GM19035 (cell line): ENCODE results near the gene LRRC32.

Source experiments
- ATAC-seq: cut with Tn5 transposase; IDR thresholded peaks from one replicate; pipeline ENCODE4 v1.9.1; 2021; ENCODE audit not compliant: unreplicated experiment

Gene LRRC32

DNA sequence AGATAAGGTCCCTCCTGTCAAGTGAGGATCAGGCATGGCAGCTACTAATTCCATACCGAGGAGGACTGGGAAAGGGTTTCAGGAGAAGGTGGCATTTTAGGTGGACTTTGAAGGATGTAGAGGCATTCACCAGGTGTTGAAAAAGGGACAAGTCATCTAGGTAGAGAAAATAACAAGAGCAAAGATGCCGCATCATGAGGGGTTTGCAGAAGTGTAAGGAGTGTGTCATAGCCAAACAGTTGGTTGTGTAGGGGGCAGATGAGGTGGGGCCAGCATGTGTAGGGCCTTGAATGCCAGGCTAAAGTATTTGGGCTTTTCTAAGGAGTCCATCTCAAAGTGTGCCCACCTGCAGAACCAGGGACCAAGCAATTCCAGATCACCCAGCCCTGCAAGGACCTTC lies 11.6 kb upstream of the LRRC32 start:
- ATAC-seq: no peak

DNA sequence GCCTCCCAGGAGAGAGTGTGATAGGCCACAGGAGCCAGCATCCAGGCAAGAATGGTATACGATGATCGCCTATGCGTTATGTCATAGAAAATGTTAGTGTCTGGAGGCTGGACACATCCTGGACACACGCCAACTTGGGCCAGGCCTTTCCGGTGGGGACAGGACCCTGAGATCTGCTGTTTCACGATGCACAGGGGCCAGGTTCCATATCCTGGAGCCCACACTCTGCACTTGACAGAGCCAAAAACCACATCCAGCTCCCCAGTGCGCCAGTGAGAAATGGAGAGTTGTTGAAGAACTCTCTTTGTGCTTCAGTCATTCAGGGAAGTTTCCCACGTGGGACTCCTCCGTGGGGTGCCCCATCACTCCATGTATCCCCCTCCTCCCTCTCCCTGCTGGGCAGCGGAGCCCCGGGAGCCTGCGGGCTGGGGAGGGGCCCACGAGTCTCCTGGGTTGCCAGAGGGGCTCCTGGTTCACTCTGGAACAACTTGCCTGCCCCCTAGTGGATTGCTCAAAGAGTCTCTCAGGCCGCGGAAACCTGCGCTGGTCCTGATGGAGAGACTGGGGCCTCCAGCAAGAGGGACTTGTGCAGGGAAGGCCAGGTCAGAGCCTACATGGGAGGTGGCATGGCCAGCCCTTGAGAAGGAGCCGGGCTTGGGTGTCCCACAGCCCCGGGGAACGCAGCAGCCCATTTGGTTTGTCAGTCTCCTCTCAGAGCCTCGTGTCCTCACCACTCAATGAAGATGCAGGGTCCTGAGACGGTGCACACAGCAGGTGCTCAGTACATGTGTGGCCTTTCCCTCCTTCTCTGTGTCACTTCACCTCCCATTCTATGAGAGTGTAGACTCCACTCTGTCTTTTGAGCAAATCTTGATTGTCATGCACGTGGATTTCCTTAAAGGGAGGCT lies 10.2 kb upstream of the LRRC32 start:
- ATAC-seq: no peak

DNA sequence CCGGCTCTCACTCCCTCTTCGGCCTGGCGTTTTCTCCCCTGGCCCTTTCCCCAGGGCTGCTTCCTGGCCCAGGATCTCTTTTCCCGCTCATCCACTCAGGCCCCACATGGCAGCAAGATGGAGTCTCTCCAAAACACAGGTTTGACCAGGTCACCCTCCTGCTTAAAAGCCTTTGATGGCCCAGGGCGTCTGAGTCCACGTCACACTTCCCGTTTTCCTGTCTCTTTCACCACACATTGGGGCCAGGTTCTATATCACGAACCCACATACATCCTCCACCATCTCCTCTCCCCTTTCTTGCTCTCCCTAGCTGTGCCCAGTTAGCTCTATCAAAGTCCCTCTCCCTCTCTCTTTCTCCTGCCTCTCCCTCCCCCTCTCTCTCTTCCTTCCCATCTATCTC lies 7.8 kb upstream of the LRRC32 start:
- ATAC-seq: no peak

DNA sequence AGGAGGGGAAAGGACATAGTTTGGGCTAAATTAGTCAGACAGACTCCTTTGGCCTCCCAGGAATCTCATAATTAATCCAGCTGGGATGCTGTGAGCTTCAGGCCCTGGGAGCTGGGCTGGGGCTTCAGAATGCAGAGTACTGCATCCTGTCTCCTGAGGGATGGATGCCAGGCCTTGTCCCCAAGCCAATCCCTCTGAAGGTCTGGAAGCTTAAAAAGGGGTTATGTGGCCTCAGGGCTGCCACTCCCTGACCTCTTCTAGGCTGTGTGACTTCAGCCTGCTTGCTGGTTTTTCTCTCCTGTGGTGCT lies 6.9 kb upstream of the LRRC32 start:
- no peak for ATAC-seq

DNA sequence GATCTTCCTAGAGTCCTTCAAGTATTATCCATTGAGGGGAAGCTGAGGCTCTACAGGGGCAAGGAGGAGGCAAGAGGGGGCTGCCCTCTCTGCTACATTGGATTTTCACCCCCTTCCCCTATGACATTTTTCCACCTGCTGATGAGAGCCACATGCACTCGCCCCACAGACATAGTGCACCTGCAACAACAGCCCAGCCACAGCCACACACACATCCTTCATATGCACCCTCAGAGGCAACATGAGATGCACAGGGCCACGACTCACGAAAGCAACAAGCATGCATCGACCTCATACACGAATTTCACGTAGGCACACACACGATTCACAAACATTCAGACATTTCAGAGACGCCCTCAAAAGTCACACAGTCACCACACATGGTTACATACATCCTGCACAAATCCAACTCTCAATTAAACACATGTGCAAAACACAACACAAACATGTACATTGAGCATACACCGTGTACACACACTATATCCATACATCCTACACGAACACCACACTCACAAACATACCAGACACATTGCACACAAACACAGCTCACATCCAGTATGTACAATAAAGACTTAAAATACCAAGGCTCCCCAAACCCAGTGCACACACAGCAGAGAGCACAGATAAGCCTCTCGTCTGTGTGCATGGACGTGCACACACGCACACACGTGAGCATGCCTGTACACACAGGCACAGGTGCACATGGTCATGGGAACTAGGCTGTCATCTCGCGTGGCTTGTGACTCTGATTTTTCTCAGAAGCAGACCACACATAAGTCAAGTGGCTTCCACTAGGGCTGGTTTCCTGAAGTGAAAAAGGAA lies 6.3 kb upstream of the LRRC32 start:
- ATAC-seq: no peak

DNA sequence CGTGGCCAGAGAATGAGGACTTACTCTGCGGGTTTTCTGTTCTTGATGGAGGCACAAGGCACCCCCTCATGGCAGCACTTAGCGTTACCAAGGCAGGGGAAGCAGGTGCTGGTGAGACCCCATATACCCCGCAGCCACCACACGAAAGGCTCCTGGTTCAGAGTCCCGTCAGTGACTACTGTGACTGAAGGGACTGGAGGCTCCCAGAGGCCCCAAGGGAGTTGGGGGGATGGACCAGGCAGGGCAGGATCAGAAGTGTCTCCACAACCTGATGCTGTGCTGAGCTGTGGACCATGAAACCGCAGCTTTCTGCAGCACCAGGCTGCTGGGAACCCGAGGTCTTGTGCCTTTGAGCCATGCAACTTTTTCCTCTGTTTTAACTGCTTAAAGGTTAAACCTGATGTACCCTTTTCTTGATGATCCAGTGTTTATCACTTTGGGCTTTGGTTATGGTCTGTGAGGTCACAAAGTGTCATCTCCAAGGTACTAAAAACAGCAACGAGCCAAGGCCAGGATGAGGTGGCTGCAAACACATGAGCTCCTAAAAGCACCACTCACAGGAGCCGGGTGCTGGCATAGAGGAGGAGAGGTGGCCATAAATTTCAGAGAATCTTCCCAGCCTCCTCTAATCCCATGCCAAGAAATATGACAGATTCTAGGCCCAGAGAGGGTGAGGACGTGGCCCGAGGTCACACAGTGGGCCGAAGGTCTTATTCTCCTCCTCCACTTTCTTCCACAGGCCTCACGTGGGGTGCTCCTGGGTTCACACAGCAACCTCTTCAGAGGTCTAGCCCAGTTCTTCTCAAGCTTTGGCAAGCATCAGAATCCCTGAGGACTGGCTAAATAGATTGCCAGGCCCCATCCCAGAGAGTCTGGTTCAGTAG lies 4.2 kb upstream of the LRRC32 start:
- ATAC-seq: no peak

DNA sequence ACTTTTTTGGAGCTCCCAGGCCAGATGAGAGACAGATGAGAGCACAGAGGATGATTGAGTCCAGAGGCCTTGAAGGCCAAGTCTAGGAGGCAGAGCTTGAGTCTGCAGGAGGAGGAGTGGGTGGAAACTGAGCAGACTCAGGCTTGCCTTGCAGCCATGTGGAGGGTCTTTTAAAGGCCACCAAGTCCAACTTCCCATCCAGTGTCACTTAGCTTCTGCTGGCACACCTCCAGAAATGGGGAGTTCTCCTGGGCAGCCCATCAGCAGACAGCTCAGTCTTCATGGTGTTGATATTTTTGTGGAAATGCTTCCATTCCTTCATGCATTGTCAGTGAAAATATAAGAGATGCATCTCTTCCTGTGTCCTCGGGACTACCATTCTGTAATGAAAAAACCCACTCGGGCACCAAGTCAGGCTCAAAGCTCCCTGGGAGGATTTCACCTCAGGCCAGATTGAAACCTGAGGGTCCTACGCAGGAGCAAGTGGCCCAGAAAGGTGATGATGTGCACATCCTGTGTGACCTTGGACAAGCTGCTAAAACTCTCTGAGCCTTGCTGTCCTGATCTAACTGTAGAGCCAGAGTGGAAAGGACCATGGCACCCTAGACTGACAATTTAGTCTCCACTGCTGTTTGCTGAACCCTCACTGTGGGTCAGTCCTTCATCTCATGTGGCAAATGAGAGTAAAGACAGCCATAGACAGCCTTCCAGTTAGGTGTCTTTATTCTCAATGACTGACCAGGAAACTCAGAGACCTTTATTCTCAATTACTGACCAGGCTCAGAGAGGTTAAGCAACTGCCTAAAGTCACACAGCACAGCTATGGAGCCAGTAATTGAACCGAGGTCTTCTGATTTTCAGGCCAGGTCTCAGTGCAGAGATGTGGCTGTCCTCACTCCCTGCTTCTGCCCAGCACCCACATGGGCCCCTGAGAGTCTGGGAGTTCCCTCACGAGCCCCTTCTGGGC lies 2.9 kb upstream of the LRRC32 start:
- no peak for ATAC-seq

DNA sequence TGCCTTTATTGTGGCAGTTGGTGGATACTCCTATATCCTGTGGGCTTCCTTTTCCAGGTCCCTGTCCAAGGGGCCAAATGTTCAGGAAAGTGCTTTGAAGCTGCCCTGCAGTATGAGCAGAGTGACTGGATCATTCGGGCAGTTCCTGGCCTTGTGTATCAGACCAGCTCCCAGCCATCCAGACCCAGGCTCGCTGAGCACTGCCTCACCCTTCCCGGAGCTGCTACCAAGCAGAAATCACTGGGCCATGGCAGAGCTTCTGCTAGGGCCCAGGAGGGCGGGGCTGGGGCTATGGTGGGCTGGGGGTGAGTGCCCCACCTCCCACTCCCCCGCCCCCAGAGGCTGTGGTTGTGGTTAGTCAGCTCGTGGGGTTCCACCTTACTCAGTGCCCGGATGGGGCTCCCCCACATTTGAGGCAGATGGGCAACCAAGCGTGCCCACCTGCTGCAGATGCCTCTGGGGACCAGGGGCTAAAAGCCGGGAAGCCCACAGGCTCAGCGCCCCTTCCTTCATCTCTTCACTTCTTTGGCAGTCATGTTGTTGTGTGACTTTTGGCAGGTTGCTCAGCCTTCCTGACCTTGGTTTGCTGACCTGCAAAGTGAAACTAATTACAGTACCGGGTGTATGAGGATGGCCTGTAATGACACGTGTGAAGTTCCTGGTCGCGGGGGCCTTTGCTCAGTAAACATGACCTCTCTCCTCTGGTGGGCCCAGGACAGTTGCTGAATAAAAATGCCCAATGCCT lies 2.1 kb upstream of the LRRC32 start:
- peak; percentile 50 for ATAC-seq

DNA sequence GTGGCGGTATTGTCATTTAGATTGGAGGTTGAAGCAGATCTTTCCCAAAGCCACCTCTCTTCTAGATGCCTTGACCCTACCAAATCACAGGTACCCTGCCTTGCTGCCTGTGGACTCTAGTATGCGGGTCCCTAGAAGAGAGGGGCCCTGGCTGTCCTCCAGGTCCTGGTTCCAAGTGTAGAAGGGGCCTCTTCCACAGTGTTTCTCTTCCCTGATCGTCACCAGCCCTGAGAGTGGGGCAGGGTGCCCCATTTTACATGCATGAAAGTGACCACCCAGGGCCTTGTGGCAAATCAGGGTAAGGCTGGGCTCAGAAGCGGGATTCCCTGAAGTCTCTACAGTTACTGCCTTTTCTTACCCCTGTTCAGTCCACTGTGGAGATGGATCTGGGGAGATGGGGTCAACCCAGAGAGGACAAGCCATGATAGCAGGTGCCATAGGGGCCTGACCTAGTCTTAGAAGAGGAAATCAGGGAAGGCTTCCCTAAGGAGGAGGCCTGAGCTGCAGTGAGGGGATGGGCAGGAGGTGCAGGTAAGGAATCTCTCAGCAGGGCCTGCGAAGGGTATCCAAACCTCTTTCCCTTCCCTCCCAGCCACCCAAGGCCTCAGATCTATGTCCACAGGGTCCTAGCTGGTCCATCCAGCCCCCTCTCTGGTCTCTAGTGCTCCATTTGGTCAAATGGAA lies 1.2 kb upstream of the LRRC32 start:
- ATAC-seq: no peak

DNA sequence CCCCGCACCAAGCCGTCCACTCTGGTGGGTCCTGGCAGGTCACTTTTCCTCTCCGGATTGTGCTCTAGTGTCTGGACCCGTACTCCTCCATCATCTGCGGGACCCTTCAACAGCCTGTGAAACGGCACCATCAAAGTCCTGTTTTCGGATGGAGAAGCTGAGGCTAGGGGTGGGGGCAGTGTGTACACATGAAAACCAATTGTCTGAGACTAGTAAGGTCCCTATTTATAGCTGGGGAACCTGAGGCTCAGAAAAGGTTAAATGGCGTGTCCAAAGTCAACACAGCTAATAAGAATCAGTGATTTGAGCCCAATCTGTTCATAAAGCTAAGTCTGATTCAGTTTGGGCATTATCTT lies 668 bp upstream of the LRRC32 start:
- no peak for ATAC-seq

DNA sequence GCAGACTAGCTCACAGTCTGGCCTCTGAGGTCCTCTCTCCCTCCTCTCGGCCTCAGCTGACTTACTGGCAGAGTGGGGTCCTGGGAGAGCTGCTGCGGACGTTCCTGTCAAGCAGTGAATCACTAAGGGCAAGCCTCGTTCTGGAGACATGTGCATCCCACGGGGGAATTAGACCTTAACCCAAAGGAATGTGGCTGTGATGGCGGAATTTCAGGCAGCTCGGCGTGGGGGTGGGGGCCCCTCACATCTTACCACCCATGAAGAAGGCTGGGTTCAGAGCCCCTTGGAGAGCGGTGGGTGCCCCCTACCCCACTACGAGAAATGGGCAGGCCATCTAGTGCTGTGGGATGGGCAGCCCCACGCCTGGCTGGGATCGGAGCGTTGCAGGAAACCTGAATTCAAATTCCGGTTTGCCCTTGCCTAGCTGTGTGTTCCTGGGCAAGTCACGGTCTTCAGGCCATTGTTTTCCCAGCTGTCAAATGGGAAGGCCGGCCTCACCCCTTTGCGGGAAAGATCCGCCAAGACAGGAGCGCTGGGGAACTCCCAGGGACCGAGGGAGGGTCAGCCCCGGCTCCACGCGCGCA lies 554 bp downstream of the LRRC32 start:
- ATAC-seq: no peak

DNA sequence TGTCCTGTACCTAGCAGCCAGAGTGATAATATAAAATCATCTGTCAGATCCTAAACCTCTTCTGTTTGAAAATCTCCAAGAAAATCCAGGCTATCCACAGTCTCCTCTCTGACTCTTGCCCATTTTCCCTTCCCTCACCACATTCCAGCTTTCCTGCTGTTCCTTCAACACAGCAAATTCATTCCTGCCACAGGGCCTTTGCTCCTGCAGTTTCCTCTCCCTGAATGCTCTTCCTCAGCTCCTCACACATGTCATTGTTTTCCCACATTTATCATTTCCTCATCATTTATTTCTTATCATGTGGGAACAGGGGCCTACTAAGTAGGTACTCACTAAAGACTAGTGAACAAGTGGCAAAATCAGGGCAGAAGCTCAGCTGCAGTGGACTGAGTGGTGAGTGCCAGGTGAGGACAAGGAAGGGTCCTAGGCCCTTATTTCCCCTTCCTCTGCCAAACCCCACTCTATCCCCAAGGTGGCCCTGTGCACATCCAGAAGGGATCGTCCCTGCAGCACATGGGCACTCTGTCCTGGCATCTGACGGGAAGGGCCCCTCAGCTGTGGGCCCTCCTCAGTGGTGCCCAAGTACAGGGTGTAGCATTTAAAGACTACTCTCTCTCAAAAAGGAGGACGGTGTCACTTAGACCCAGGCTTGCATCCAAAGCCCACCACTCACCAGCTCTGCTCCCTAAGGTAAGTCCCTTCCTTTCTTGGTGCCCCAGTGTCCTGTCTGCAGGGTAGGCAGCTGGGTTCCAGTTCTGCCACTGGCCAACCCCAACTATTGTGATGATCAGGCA lies 2.0 kb downstream of the LRRC32 start:
- ATAC-seq: no peak

DNA sequence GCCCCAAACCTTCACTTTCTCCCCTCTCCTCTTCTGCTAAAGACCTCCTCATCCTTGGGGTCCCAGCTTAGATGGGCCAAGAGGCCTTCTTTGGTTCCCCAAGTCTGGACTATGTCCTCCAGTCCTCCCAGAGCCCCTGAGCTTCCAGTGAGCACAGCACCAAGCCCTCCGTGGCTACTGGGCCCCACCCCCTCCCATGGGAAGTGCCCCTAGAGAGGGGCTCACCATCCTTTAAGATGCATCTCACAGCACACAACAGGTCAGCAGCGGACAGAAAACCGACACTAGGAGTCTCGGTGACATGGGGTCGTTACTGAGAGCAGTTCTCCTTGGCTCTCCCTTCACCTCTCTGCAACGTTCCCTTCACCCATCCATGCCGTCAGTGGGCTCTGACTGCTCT lies 2.7 kb downstream of the LRRC32 start:
- ATAC-seq: no peak

DNA sequence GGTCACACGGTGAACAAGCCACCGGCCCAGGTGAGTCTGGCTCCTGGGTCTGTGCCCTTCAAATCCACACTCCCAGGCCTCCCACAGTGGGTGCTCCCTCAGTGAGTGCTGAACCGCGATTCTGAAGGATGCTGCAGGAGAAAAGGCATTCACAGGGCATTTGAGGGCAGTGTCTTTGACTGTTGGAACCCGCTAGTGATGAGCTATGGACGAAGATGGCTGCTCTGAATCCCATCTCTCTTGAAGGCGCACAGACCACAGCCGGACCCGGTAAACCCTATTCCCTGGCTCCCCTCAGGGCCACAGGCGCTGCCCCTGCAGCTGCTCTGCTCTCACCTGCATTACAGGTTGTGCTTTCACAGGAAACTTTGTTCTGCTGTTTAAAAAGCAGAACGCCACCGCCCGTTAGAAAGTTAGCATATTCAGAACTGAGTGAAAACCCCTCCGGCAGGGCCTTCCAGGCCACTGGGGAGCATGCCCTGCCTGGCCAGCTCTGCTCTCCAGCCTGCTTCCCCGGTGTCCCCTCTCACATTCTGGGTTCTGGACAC lies 3.2 kb downstream of the LRRC32 start:
- ATAC-seq: no peak

DNA sequence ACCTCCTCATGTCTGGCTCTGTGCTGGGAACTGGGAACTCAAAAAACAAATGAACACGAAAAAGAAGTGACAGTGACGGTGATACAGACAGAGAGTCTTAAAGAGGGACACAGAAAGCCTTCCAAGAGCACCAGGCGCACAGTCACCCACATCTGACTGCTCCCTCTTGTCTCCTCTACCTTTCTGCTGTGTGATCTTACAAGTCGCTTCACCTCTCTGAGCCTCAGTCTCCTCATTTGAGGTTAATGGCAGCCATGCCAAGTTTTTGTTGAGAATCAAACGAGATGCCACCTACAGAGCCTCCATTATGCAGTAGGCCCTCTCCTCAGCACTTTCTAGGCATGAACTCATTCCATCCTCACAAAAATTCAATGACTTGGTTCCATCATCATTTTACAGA lies 3.7 kb downstream of the LRRC32 start:
- no peak for ATAC-seq

DNA sequence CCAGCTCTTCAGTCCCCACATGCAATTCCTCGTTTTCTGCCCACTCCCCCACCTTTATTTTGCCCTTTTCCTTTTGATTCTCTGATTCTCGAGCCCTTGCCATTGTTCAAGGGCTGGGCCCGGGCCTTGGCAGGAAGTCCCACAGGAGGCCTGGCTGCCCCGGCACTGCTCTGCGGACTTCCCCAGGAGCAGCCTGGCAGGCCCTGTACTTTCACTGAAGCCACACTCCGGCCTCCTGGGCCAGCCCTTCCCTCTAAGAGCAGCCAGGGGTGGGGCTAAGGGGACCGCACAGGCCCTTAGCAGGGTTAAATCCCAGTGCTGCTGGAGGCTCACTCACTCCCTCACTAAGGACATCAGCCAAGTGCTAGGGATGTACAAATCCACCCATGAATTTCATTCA lies 4.1 kb downstream of the LRRC32 start:
- ATAC-seq: no peak

DNA sequence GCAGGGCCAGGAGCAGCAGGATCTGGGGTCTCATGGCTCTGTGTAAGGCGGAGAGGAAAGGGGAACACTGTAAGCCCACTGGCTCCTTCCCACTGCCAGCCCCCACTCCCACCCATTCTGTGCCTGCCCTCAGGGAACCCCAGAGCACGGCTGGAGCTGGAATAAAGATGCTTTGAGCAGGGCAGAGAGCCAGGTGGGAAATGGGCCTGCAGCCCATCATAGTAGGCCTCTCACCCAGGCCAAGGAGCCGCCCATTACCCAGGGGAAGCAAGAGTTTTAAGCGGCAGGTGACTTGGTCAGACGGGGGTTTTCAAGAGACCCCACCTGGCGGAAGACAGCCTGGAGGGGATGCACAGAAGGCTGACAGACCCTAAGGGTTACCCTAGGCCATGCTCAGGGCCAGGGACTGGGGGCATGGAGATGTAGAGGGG lies 4.6 kb downstream of the LRRC32 start:
- no peak for ATAC-seq

DNA sequence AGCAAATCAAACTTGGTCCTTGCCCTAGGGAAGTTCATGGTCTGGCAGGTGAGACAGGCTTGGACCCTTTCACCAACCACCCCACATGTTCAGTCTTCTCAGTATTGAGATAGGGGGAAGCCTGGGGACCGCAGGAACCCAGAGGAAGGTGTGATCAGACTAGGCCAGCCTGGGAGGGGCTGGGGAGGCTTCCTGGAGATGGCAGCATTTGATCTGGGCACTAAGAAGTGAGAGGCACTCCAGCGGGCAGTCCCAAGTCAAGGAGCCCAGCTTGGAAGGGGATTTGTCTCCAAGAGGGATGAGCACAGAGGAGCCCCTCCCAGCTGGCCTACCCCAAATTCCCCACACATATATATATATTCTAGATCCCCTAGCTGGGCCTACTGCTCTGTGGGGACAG lies 5.4 kb downstream of the LRRC32 start:
- no peak for ATAC-seq
